ENCODE results near the gene LRFN5. TPM values are rescaled to one million over a fixed set of nuclear protein-coding genes. Genes with fewer than 3 reads are reported as not detected.

LRFN5 gene
- total and polyA plus RNA-seq, 2 of the 13 experiments (the other 11 are each of a cell fraction or from before 2014, with no cell fraction given) = not detected

DNA sequence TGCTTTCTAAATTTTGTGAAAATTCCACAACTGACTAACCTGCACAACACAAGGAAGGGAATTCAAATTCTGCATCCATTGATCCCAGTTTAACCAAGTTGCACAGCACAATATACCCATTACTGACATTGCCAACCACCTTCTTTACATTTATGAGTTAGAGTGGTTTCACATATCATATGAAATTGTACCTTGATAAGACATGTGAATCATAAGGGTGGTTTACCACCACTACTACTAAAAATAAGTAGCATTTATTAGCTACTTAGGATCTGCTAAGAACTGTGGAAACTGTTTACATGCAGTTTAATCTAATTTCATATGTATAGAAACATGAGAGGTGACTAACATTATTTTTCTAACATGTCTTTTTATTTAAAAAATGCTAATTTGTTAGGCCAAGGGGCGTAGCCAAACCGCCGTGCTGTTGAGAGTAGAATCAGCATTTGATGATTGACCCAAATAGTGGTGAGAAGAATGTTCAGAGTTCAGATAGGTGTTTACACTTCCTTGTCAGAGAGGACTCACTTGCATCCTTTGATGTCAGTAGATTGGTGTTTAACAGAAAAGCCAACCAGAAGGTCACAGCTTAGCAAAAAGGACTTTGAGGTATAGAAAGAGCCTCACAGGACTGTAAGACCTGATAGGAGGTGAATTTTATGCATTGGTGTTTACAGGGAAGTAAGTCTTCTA is 56.2 kb downstream of the LRFN5 start (continued):
- TF ChIP-seq, protein P1, sequence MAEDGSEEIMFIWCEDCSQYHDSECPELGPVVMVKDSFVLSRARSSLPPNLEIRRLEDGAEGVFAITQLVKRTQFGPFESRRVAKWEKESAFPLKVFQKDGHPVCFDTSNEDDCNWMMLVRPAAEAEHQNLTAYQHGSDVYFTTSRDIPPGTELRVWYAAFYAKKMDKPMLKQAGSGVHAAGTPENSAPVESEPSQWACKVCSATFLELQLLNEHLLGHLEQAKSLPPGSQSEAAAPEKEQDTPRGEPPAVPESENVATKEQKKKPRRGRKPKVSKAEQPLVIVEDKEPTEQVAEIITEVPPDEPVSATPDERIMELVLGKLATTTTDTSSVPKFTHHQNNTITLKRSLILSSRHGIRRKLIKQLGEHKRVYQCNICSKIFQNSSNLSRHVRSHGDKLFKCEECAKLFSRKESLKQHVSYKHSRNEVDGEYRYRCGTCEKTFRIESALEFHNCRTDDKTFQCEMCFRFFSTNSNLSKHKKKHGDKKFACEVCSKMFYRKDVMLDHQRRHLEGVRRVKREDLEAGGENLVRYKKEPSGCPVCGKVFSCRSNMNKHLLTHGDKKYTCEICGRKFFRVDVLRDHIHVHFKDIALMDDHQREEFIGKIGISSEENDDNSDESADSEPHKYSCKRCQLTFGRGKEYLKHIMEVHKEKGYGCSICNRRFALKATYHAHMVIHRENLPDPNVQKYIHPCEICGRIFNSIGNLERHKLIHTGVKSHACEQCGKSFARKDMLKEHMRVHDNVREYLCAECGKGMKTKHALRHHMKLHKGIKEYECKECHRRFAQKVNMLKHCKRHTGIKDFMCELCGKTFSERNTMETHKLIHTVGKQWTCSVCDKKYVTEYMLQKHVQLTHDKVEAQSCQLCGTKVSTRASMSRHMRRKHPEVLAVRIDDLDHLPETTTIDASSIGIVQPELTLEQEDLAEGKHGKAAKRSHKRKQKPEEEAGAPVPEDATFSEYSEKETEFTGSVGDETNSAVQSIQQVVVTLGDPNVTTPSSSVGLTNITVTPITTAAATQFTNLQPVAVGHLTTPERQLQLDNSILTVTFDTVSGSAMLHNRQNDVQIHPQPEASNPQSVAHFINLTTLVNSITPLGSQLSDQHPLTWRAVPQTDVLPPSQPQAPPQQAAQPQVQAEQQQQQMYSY (CRISPR knock-in tag; IDR thresholded peaks at IDR 0.05) = no peak
- no peak for TF ChIP-seq PAX8 (CRISPR knock-in tag; IDR thresholded peaks at IDR 0.05; ENCODE audit: borderline replicate concordance)
- no peak for TF ChIP-seq SP2 (CRISPR knock-in tag; IDR thresholded peaks at IDR 0.05)
- no peak for TF ChIP-seq FOSL1 (CRISPR knock-in tag; IDR thresholded peaks at IDR 0.05; ENCODE audit: borderline replicate concordance)
- TF ChIP-seq, protein P2, sequence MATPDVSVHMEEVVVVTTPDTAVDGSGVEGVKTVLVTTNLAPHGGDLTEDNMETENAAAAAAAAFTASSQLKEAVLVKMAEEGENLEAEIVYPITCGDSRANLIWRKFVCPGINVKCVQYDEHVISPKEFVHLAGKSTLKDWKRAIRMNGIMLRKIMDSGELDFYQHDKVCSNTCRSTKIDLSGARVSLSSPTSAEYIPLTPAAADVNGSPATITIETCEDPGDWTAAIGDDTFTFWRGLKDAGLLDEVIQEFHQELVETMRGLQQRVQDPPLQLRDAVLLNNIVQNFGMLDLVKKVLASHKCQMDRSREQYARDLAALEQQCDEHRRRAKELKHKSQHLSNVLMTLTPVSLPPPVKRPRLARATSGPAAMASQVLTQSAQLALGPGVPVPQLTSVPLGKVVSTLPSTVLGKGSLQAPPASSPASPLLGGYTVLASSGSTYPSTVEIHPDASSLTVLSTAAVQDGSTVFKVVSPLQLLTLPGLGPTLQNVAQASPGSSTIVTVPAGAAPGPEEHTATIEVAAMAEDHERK (CRISPR knock-in tag; IDR thresholded peaks at IDR 0.05; ENCODE audit: low read depth) = no peak
- TF ChIP-seq ZNF781 (CRISPR knock-in tag; IDR thresholded peaks at IDR 0.05; ENCODE audit: borderline replicate concordance, not compliant biosample characterization) = no peak
- TF ChIP-seq ZEB1 (IDR thresholded peaks at IDR 0.05; ENCODE audit: insufficient replicate concordance, low read depth) = peak; percentile 75
- TF ChIP-seq, protein P3, sequence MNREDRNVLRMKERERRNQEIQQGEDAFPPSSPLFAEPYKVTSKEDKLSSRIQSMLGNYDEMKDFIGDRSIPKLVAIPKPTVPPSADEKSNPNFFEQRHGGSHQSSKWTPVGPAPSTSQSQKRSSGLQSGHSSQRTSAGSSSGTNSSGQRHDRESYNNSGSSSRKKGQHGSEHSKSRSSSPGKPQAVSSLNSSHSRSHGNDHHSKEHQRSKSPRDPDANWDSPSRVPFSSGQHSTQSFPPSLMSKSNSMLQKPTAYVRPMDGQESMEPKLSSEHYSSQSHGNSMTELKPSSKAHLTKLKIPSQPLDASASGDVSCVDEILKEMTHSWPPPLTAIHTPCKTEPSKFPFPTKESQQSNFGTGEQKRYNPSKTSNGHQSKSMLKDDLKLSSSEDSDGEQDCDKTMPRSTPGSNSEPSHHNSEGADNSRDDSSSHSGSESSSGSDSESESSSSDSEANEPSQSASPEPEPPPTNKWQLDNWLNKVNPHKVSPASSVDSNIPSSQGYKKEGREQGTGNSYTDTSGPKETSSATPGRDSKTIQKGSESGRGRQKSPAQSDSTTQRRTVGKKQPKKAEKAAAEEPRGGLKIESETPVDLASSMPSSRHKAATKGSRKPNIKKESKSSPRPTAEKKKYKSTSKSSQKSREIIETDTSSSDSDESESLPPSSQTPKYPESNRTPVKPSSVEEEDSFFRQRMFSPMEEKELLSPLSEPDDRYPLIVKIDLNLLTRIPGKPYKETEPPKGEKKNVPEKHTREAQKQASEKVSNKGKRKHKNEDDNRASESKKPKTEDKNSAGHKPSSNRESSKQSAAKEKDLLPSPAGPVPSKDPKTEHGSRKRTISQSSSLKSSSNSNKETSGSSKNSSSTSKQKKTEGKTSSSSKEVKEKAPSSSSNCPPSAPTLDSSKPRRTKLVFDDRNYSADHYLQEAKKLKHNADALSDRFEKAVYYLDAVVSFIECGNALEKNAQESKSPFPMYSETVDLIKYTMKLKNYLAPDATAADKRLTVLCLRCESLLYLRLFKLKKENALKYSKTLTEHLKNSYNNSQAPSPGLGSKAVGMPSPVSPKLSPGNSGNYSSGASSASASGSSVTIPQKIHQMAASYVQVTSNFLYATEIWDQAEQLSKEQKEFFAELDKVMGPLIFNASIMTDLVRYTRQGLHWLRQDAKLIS (CRISPR knock-in tag; IDR thresholded peaks at IDR 0.05) = no peak
- TF ChIP-seq TSC22D2 (CRISPR knock-in tag; IDR thresholded peaks at IDR 0.05; ENCODE audit: borderline replicate concordance) = no peak
- TF ChIP-seq, protein P4, sequence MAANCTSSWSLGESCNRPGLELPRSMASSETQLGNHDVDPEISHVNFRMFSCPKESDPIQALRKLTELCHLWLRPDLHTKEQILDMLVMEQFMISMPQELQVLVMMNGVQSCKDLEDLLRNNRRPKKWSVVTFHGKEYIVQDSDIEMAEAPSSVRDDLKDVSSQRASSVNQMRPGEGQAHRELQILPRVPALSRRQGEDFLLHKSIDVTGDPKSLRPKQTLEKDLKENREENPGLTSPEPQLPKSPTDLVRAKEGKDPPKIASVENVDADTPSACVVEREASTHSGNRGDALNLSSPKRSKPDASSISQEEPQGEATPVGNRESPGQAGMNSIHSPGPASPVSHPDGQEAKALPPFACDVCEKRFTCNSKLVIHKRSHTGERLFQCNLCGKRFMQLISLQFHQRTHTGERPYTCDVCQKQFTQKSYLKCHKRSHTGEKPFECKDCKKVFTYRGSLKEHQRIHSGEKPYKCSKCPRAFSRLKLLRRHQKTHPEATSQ (CRISPR knock-in tag; IDR thresholded peaks at IDR 0.05; ENCODE audit: borderline replicate concordance) = no peak
- peak; percentile 84 for TF ChIP-seq TBX3 (IDR thresholded peaks at IDR 0.05; ENCODE audit: borderline replicate concordance)
- no peak for TF ChIP-seq ZNF777 (CRISPR knock-in tag; IDR thresholded peaks at IDR 0.05)
- no peak for TF ChIP-seq SMAD9 (CRISPR knock-in tag; IDR thresholded peaks at IDR 0.05)
- TF ChIP-seq, protein P5, sequence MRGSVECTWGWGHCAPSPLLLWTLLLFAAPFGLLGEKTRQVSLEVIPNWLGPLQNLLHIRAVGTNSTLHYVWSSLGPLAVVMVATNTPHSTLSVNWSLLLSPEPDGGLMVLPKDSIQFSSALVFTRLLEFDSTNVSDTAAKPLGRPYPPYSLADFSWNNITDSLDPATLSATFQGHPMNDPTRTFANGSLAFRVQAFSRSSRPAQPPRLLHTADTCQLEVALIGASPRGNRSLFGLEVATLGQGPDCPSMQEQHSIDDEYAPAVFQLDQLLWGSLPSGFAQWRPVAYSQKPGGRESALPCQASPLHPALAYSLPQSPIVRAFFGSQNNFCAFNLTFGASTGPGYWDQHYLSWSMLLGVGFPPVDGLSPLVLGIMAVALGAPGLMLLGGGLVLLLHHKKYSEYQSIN (CRISPR knock-in tag; IDR thresholded peaks at IDR 0.05; ENCODE audit: borderline replicate concordance) = no peak
- TF ChIP-seq SOX13 (IDR thresholded peaks at IDR 0.05) = no peak
- peak in 1 of 2 experiments; percentile 77; a peak in 2 of 4 replicates for TF ChIP-seq SOX13 (CRISPR knock-in tag; conservative IDR thresholded peaks at IDR 0.05 in 1 of 2, IDR thresholded peaks at IDR 0.05 in 1 of 2)

All from HepG2 (cell line).